ENCODE results near the gene SLFN12L.
A peak's percentile ranks its signal among the peaks of the same experiment; 100 is the strongest.
"Not testable (repeated sequence)": the region's sequence is repeated elsewhere in the genome, so short reads cannot be mapped to it uniquely, and the experiment has no call there.

The SLFN12L gene

DNA sequence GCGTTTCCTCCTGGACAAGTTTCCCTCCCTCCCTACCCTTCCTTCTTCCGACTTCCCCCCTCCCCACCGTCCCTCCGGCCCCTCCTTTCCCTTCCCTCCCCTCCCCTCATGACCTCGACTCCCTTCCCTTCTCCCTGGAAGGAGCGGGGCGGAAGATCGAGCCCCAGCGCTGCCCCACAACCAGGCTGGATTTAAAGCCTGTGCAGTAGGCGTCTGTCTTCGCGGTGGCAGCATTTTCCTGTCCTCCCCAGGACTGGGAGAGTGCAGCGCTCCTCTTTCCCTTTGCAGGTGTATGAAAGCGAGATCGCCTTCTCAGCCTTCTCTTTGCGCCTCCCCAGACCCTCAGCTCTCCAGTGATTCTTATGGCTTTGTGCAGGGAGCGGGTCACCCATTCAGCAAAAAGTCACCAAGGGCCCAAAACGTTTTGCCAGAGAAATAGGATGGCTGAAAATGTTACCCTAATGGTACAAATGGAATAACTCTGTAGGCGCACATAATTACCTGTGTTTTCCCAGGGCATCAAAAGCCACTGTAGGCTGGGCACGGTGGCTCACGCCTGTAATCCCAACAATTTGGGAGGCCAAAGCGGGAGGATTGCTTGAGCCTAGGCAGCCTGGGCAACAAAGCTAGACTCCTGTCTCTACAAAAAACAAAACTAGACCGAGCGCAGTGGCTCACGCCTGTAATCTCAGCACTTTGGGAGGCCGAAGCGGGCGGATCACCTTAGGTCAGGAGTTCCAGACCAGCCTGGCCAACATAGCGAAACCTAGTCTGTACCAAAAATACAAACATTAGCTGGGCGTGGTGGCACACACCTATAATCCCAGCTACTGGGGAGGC, 40.8 kb downstream of the SLFN12L start:
- no peak for TF ChIP-seq ZNF274 (IDR thresholded peaks at IDR 0.05; ENCODE audit: low read depth, low read length)
- H3K4me3 ChIP-seq (ENCODE audit: low read length) = no peak overlapping the region

DNA sequence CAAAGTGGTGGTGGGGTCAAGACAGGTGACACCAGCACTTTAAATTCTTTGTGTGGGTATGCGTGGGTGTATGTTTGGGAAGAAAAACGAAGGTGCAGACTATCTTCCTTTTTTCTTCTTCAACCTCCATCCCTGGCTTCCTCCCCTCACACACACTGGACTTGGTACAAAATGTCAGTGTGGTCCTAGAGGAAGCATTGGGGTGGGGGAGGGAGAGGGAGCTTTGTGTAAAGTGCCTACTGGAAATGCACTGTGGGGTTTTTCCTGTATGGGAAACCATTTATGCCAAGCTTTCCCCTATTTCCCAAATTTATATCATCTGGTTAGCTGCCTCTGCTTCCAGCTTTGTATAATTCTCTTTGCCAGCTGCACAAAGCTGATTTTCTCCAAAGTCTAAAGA, 44.4 kb downstream of the SLFN12L start:
- no peak overlapping the region for H3K4me3 ChIP-seq (ENCODE audit: low read length)
- TF ChIP-seq ZNF274 (IDR thresholded peaks at IDR 0.05; ENCODE audit: low read depth, low read length) = no peak

- no peak for TF ChIP-seq ZNF274 (IDR thresholded peaks at IDR 0.05; ENCODE audit: low read depth, low read length)
- no peak overlapping the region for H3K4me3 ChIP-seq (ENCODE audit: low read length)
Measured at GRCh38 chr17:35491417-35491816, 46.1 kb downstream of the SLFN12L start.

- no peak overlapping the region; the same call in 1 of the 2 replicates for H3K4me3 ChIP-seq (ENCODE audit: low read length)
- TF ChIP-seq ZNF274 (IDR thresholded peaks at IDR 0.05; ENCODE audit: low read depth, low read length) = no peak
Measured at GRCh38 chr17:35489944-35490343, 47.5 kb downstream of the SLFN12L start.

GRCh38 chr17:35488991-35489390, 48.5 kb downstream of the SLFN12L start:
- TF ChIP-seq ZNF274 (IDR thresholded peaks at IDR 0.05; ENCODE audit: low read depth, low read length) = no peak
- peak overlapping the region; percentile 30; the same call in 1 of the 2 replicates for H3K4me3 ChIP-seq (ENCODE audit: low read length)

GRCh38 chr17:35486920-35487732, 50.4 kb downstream of the SLFN12L start:
- no peak for TF ChIP-seq ZNF274 (IDR thresholded peaks at IDR 0.05; ENCODE audit: low read depth, low read length)
- peak overlapping the region; percentile 58; the same call in 1 of the 2 replicates for H3K4me3 ChIP-seq (ENCODE audit: low read length)

- no peak overlapping the region for H3K4me3 ChIP-seq (ENCODE audit: low read length)
- TF ChIP-seq ZNF274 (IDR thresholded peaks at IDR 0.05; ENCODE audit: low read depth, low read length) = no peak
Measured at GRCh38 chr17:35479271-35479670, 58.2 kb downstream of the SLFN12L start.

DNA sequence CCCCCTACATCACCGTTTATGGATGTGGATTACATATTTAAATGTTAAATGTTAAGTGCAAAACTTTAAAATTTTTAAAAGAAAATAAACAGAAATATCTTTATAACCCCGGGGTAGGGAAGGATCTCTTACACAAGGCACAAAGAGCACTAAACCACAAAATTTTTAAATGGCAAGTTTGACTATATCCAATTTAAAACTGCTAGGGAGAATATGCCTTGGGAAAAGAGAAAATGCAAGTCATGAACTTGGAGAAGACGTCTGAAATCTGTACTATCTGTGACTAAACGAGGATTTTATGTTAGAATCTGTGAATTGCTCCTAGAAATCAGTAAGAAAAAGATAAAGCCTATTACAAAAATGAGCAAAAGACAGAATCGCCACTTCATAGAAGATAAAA, 60.2 kb downstream of the SLFN12L start:
- no peak overlapping the region for H3K4me3 ChIP-seq (ENCODE audit: low read length)
- TF ChIP-seq ZNF274 (IDR thresholded peaks at IDR 0.05; ENCODE audit: low read depth, low read length) = no peak

DNA sequence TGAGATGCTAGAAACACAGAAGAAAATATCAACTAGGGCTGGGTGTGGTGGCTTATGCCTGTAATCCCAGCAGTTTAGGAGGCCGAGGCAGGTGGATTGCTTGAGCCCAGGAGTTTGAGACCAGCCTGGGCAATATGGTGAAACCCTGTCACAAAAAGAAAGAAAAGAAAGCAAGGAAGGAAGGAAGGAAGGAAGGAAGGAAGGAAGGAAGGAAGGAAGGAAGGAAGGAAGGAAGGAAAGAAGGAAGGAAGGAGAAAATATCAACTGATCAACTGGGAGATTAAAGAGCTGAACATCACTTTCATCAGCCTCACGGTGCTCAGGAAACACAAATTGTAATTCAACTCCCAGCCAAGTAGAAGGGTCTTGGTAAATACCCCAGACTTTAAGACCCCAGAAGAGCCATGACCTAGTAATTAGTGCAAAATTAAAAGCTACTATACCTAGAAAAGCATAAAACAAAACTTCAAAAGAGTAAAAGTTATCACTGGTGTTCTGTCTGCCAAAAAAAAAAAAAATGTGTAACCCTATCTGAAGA, 61.1 kb downstream of the SLFN12L start:
- no peak overlapping the region for H3K4me3 ChIP-seq (ENCODE audit: low read length)

DNA sequence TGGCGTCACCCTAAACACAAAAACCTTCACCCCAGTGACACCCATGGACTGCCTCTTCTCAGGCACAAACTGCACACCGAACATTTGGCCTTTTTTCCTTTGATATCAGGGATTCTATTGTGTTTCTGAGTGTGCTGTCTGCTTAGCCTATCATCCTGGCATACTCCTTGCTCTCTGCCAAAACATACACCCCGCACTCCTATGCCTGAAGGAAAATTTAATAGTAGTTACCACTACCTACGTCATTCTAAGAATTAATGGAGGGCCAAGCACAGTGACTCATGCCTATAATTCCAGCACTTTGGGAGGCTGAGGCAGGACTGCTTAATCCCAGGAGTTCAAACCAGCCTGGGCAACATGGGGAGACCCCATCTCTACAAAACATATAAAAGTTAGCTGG, 69.0 kb downstream of the SLFN12L start:
- no peak for TF ChIP-seq ZNF274 (IDR thresholded peaks at IDR 0.05; ENCODE audit: low read depth, low read length)

More for the DNA sequence above, 61.1 kb downstream of the SLFN12L start:
- TF ChIP-seq ZNF274 (IDR thresholded peaks at IDR 0.05; ENCODE audit: low read depth, low read length) = no peak

DNA sequence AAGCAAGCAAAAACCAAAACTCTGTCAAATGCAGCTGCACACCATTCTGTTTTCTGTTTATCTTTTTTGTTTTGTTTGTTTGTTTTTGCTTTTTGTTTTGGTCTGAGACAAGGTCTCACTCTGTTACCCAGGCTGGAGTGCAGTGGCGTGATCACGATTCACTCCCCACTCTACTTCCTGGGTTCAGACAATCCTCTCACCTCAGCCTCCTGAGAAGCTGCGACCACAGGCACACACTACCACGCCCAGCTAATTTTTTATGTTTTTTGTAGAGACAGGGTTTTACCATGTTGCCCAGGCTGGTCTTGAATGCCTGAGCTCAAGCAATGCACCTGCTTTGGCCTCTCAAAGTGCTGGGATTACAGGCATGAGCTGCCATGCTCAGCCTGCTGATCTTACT, 69.7 kb downstream of the SLFN12L start:
- no peak overlapping the region for H3K4me3 ChIP-seq (ENCODE audit: low read length)
- TF ChIP-seq ZNF274 (IDR thresholded peaks at IDR 0.05; ENCODE audit: low read depth, low read length) = no peak

More for the DNA sequence above, 69.0 kb downstream of the SLFN12L start:
- H3K4me3 ChIP-seq (ENCODE audit: low read length) = no peak overlapping the region

DNA sequence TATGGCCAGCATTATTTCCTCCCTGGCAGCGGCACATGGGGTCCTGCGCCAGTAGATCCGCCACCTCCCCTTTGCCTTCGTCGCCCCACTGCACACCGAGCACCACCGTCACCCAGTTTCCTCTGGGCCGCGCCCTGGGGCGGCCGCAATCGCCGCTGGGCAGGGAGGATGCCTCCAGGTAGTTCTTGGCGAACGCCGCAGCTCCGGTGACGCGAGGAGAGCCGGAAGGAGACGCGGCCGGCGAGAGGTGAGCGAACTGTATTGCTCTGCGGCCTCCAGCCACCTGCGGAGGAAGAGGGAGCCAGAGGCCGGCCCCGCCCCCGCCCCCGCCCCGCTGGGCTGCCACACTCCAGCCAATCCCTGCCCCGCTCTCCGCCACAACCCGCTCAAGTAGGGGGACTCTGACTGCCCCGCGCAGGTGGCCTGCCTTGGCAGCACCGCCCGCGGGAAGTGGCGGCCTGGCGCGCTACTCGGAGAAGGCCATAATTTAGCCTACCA, 77.1 kb downstream of the SLFN12L start:
- H3K4me3 ChIP-seq (ENCODE audit: low read length) = peak overlapping the region; percentile 21; the same call in 1 of the 2 replicates
- TF ChIP-seq ZNF274 (IDR thresholded peaks at IDR 0.05; ENCODE audit: low read depth, low read length) = no peak

DNA sequence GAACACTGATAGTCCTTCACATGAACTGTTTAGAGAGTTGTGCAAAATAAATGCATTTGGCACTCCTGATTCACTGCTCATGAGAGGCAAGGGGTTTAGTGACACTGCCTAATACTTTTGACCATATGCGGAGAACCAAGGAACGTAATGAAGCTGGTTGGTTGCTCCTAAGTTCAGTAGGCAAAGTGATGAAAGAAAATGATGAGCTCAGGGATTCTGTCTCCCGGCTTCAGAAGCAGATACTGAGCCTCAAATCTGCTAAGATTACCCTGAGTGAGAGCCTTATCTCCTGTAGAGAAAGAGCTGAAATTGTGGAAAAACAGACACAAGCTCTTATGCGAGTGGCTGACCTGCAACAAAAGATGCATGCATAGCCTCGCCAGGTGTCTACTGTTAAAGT, 83.4 kb downstream of the SLFN12L start:
- not testable (repeated sequence) for H3K4me3 ChIP-seq (ENCODE audit: low read length)

GRCh38 chr17:35453171-35453570, 84.3 kb downstream of the SLFN12L start:
- H3K4me3 ChIP-seq (ENCODE audit: low read length) = no peak overlapping the region
- TF ChIP-seq ZNF274 (IDR thresholded peaks at IDR 0.05; ENCODE audit: low read depth, low read length) = no peak

Measured in GM08714 (cell line).